Hepatocyte (in vitro differentiated cells): Measurements from ENCODE around the gene LRRC8D. TPM values are rescaled to one million over a fixed set of nuclear protein-coding genes. Genes with fewer than 3 reads are reported as not detected.

Source experiments
- DNase-seq: peaks from one replicate; pipeline ENCODE4 v3.0.0-alpha.2; 2016; ENCODE audit warnings: low spot score
- H2AFZ ChIP-seq: fragments of 200-600 bp; sonication (generic); 2 replicates; pipeline ENCODE4 v1.6.0; 2016; ENCODE audit warnings: antibody characterized with exemption, mild to moderate bottlenecking
- H3K27ac ChIP-seq: fragments of 200-600 bp; sonication (generic); 2 replicates; pipeline ENCODE4 v1.5.1; 2016; ENCODE audit warnings: mild to moderate bottlenecking
- H3K27me3 ChIP-seq: fragments of 200-600 bp; sonication (generic); 2 replicates; pipeline ENCODE4 v1.6.1; 2016
- H3K36me3 ChIP-seq: fragments of 200-600 bp; sonication (generic); replicated peaks from 2 replicates; pipeline ENCODE4 v1.5.1; 2016; ENCODE audit warnings: low read depth; ENCODE audit not compliant: insufficient read depth
- H3K4me1 ChIP-seq: fragments of 200-600 bp; sonication (generic); 2 replicates; pipeline ENCODE4 v1.5.1; 2016; ENCODE audit warnings: mild to moderate bottlenecking, moderate library complexity; ENCODE audit not compliant: insufficient read depth
- H3K4me2 ChIP-seq: fragments of 200-600 bp; sonication (generic); 2 replicates; pipeline ENCODE4 v1.6.0; 2016
- H3K4me3 ChIP-seq: fragments of 200-600 bp; sonication (generic); 2 replicates; pipeline ENCODE4 v1.5.1; 2016; ENCODE audit warnings: mild to moderate bottlenecking
- H3K79me2 ChIP-seq: fragments of 200-600 bp; sonication (generic); 2 replicates; pipeline ENCODE4 v1.6.0; 2017; ENCODE audit warnings: mild to moderate bottlenecking
- H3K9me2 ChIP-seq: fragments of 200-600 bp; sonication (generic); replicated peaks from 2 replicates; pipeline ENCODE4 v1.6.0; 2017; ENCODE audit warnings: mild to moderate bottlenecking; ENCODE audit not compliant: insufficient read depth
- H3K9me3 ChIP-seq: fragments of 200-600 bp; sonication (generic); 2 replicates; pipeline ENCODE4 v1.5.1; 2016; ENCODE audit warnings: low read depth, mild to moderate bottlenecking
- H4K20me1 ChIP-seq: fragments of 200-600 bp; sonication (generic); 2 replicates; pipeline ENCODE4 v1.6.0; 2016; ENCODE audit warnings: mild to moderate bottlenecking; ENCODE audit not compliant: insufficient read depth, poor library complexity, severe bottlenecking
- EZH2 ChIP-seq: fragments of 200-600 bp; sonication (generic); IDR thresholded peaks from 2 replicates; pipeline ENCODE4 v1.6.1; 2016; ENCODE audit warnings: antibody characterized with exemption, mild to moderate bottlenecking, borderline replicate concordance
- EZH2phosphoT487 ChIP-seq: fragments of 200-600 bp; sonication (generic); IDR thresholded peaks from one replicate; pipeline ENCODE4 v1.6.1; 2018; ENCODE audit warnings: antibody characterized with exemption, mild to moderate bottlenecking, low read depth, moderate library complexity; ENCODE audit not compliant: unreplicated experiment, severe bottlenecking
- WGBS: methylation state at CpG from one replicate; pipeline ENCODE4 v1.1.6; 2016; ENCODE audit warnings: low lambda C conversion rate; ENCODE audit errors: missing lambda C conversion rate; 5-methylcytosine and 5-hydroxymethylcytosine counted together
- polyA plus RNA-seq: library from polyadenylated mRNA; unstranded; fragments of >200 nt; fragmentation: Nextera tagmentation; extraction: Ambion mirVana; gene quantifications from 2 replicates; pipeline ENCODE4 v1.2.1, GENCODE V29; 2016
- total RNA-seq: library from RNA; depleted of rRNA; stranded (reverse); fragments of >200 nt; gene quantifications from 2 replicates; pipeline ENCODE4 v1.2.3, GENCODE V29; 2014
- TF ChIP-seq, protein P1 (sequence below): fragments of 200-600 bp; sonication (generic); IDR thresholded peaks from 2 replicates; pipeline ENCODE4 v1.5.1; 2016; ENCODE audit warnings: antibody characterized with exemption, mild to moderate bottlenecking; ENCODE audit not compliant: poor library complexity

Gene LRRC8D
- total and polyA plus RNA-seq, 2 experiments from 2014 or later: 15.1 to 28.9 TPM

DNA sequence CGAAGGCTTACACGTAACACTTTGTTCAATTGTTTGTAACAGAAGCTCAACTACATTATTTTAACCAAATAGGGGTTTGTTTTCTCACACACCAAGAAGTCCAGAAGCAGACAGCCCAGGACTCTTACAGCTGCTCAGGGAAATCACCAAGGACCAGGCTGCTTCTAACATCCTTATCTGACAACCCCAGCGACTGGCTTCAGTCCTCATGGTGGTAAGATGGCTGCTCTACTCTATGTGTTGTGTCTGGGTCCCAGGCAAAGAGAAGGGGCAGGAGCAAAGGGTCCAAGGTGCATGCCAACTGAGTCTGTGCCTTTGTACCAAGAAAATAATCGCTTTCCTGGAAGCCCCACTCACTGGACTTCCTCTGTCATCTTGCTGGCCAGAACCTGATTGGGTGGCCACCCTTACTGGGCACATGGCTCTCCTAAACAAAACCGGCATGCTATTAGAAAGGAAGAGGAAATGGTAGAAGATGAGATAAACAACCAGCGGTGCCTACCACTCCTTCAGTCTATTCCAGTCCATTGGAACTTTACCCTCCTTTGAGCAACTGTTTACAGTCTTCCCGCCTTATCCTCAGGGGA, 34.1 kb upstream of the LRRC8D start:
- Histone ChIP-seq H3K4me1 (no peaks in the 10 kb centered on the region), H3K27ac (no peak overlapping the region), H3K9me2 (no peaks in the 10 kb centered on the region), H2AFZ (no peak overlapping the region), H3K36me3 (no peaks in the 10 kb centered on the region), H3K4me3 (no peak overlapping the region), H3K4me2 (no peak overlapping the region), H3K79me2 (no peaks in the 10 kb centered on the region), H4K20me1 (no peaks in the 10 kb centered on the region), H3K9me3 (no peaks in the 10 kb centered on the region), H3K27me3 (no peaks in the 10 kb centered on the region)
- TF ChIP-seq EZH2phosphoT487 (no peak), EZH2 (no peak)
- TF ChIP-seq, protein P1, sequence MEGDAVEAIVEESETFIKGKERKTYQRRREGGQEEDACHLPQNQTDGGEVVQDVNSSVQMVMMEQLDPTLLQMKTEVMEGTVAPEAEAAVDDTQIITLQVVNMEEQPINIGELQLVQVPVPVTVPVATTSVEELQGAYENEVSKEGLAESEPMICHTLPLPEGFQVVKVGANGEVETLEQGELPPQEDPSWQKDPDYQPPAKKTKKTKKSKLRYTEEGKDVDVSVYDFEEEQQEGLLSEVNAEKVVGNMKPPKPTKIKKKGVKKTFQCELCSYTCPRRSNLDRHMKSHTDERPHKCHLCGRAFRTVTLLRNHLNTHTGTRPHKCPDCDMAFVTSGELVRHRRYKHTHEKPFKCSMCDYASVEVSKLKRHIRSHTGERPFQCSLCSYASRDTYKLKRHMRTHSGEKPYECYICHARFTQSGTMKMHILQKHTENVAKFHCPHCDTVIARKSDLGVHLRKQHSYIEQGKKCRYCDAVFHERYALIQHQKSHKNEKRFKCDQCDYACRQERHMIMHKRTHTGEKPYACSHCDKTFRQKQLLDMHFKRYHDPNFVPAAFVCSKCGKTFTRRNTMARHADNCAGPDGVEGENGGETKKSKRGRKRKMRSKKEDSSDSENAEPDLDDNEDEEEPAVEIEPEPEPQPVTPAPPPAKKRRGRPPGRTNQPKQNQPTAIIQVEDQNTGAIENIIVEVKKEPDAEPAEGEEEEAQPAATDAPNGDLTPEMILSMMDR: no peak
- 78% methylated on average over 7 of the region's 7 CpGs for WGBS
- DNase-seq: no peak

DNA sequence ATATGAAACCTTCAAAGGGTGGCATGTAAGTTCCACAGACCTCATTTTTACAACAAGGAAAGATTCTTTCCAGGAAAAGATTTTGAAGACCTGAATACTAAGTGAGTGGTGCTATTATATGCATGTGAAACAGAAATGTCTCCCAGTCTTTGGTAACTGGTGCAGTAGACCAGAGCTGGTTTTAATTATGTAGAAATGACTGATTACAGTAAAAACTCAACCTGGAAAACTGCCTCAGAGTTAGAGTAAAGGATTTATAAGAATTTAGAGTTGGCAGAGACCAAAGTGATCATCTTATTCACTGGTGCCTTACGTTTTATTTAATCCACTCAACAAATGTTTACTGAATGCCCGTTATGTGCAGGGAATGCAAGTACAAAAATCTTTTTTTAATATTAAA, 30.2 kb upstream of the LRRC8D start:
- Histone ChIP-seq H3K4me1 (no peaks in the 10 kb centered on the region), H3K27ac (no peak overlapping the region), H3K27me3 (no peaks in the 10 kb centered on the region), H2AFZ (no peak overlapping the region), H3K9me2 (no peaks in the 10 kb centered on the region), H3K4me3 (no peak overlapping the region), H3K9me3 (no peaks in the 10 kb centered on the region), H3K4me2 (no peak overlapping the region), H3K36me3 (no peaks in the 10 kb centered on the region), H4K20me1 (no peaks in the 10 kb centered on the region), H3K79me2 (no peaks in the 10 kb centered on the region)
- TF ChIP-seq EZH2 (no peak), EZH2phosphoT487 (no peak)
- TF ChIP-seq, protein P1: no peak
- no peak for DNase-seq
- WGBS: 60% methylated on average over 2 of the region's 2 CpGs

DNA sequence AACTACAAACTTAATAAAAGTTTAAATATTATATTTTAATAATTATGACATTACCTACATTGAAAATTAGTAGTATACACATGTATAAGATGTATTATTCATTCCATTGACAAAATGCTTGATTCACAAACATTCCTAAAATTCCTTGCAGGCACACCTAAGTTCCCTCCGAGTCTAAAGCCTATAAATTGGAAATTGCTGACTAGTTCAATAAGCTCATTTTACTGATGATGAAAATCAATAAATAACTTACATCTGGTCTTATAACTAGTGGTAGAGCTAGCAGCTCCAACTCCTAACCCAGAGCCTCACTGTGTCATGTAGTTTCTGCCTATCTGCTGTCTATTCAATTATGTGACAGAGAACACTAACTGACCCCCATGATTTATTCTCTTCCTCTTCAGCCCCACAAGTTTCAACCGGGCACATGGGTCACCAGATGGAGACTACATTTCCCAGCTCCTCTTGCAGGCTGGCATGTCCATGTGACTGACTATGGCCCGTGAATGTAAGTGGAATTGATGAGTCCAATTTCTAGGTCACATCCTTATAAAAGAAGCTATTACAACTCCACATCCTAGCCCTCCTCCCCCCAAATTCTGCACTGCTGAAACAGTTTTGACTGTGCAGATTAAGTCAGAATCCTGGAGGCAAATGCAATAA, 29.6 kb upstream of the LRRC8D start:
- Histone ChIP-seq H4K20me1 (no peaks in the 10 kb centered on the region), H3K79me2 (no peaks in the 10 kb centered on the region), H3K27ac (no peak overlapping the region), H3K27me3 (no peaks in the 10 kb centered on the region), H3K9me3 (no peaks in the 10 kb centered on the region), H2AFZ (no peak overlapping the region), H3K4me3 (no peak overlapping the region), H3K4me2 (no peak overlapping the region), H3K36me3 (no peaks in the 10 kb centered on the region), H3K9me2 (no peaks in the 10 kb centered on the region), H3K4me1 (no peaks in the 10 kb centered on the region)
- 46% methylated on average over 3 of the region's 3 CpGs for WGBS
- TF ChIP-seq EZH2phosphoT487 (no peak), EZH2 (no peak)
- TF ChIP-seq, protein P1: no peak
- no peak for DNase-seq
